Naive thymus-derived CD4-positive, alpha-beta T cell (primary cell): ENCODE data around the gene FOSL2. TPM values are rescaled to one million over a fixed set of nuclear protein-coding genes. Genes with fewer than 3 reads are reported as not detected.

Experiments used
- ATAC-seq: fragments of 150-1000 bp; cut with Tn5 transposase; 2 replicates; pipeline ENCODE4 v1.10.0; 2021; ENCODE audit warnings: mild to moderate bottlenecking, moderate library complexity
- CTCF ChIA-PET: fragments of 350-600 bp; sonication (Branson Sonifier 250); formaldehyde crosslinking; loops from one replicate; lab custom pipeline; 2021; ENCODE audit warnings: antibody characterized with exemption; lab: Charles Lee
- POLR2A ChIA-PET: fragments of 350-600 bp; sonication (Branson Sonifier 250); formaldehyde crosslinking; loops from one replicate; lab custom pipeline; 2021; ENCODE audit warnings: antibody characterized with exemption, inconsistent platforms; lab: Charles Lee
- DNase-seq, 9 donors: peaks; one replicate each; pipeline versions ENCODE4 v3.0.0 to v3.0.0-alpha.2; 2020 to 2022; ENCODE audit warnings: mixed read lengths in 1 of 9
- H3K27ac ChIP-seq: one replicate; pipeline ENCODE4 v1.7.0; 2013; ENCODE audit warnings: mild to moderate bottlenecking, low read depth, low read length, moderate library complexity
- H3K27me3 ChIP-seq, 2 donors: one replicate each; pipeline ENCODE4 v1.7.0; 2013; ENCODE audit warnings: low read length in 2 of 2, mild to moderate bottlenecking in 2 of 2, moderate library complexity in 2 of 2; ENCODE audit not compliant: control insufficient read depth in 2 of 2, insufficient read depth in 2 of 2
- H3K36me3 ChIP-seq, 3 experiments: 1 replicate in 2 of 3; 2 replicates in 1 of 3; pipeline ENCODE4 v1.7.0; 2013; ENCODE audit warnings: low read length in 3 of 3, mild to moderate bottlenecking in 3 of 3, moderate library complexity in 1 of 3; ENCODE audit not compliant: insufficient read depth in 3 of 3, control insufficient read depth in 2 of 3
- H3K4me1 ChIP-seq, 2 donors: one replicate each; pipeline ENCODE4 v1.7.0; 2013; ENCODE audit warnings: low read length in 2 of 2, mild to moderate bottlenecking in 2 of 2, moderate library complexity in 1 of 2; ENCODE audit not compliant: control insufficient read depth in 2 of 2, insufficient read depth in 2 of 2
- H3K4me3 ChIP-seq: 2 replicates; pipeline ENCODE4 v1.7.0; 2013; ENCODE audit warnings: mild to moderate bottlenecking, low read length
- H3K9me3 ChIP-seq, 3 experiments: 1 replicate in 2 of 3; 2 replicates in 1 of 3; pipeline ENCODE4 v1.7.0; 2013; ENCODE audit warnings: low read length in 3 of 3; ENCODE audit not compliant: control insufficient read depth in 2 of 3
- H3K27ac Mint-ChIP-seq, 9 donors: one replicate each; pipeline ENCODE4 v1.8.0; 2020 to 2022; ENCODE audit warnings: mixed read lengths in 9 of 9, mild to moderate bottlenecking in 8 of 9, moderate library complexity in 5 of 9, inconsistent platforms in 2 of 9
- H3K27me3 Mint-ChIP-seq, 5 donors: one replicate each; pipeline ENCODE4 v1.8.0; 2021 to 2022; ENCODE audit warnings: mixed read lengths in 5 of 5, mild to moderate bottlenecking in 1 of 5
- H3K36me3 Mint-ChIP-seq, 5 donors: one replicate each; pipeline ENCODE4 v1.8.0; 2020 to 2022; ENCODE audit warnings: mixed read lengths in 5 of 5, mild to moderate bottlenecking in 3 of 5, inconsistent platforms in 1 of 5
- H3K4me1 Mint-ChIP-seq, 7 donors: one replicate each; pipeline ENCODE4 v1.8.0; 2020 to 2022; ENCODE audit warnings: mixed read lengths in 7 of 7, mild to moderate bottlenecking in 3 of 7, inconsistent platforms in 1 of 7
- H3K4me3 Mint-ChIP-seq, 10 donors: one replicate each; pipeline ENCODE4 v1.8.0; 2020 to 2022; ENCODE audit warnings: mild to moderate bottlenecking in 10 of 10, mixed read lengths in 10 of 10, moderate library complexity in 6 of 10, inconsistent platforms in 2 of 10
- H3K9me3 Mint-ChIP-seq, 11 donors: one replicate each; pipeline ENCODE4 v1.8.0; 2020 to 2022; ENCODE audit warnings: mixed read lengths in 11 of 11, mild to moderate bottlenecking in 4 of 11, inconsistent platforms in 1 of 11, moderate library complexity in 1 of 11
- intact Hi-C, 2 donors: fragments of 100-400 bp; cut with micrococcal nuclease; formaldehyde crosslinking; loops; one replicate each; pipeline ENCODE4 v1.15.1; 2023
- polyA plus RNA-seq, 2 donors: library from polyadenylated mRNA; unstranded; fragments of 300-500 nt; fragmentation: Illumina TruSeq; gene quantifications; one replicate each; pipeline ENCODE4 v1.2.3, GENCODE V29; 2021
- total RNA-seq, 6 experiments: library from RNA in 5 of 6; stranded (reverse) in 5 of 6; gene quantifications; 1 replicate in 5 of 6; 2 replicates in 1 of 6; pipeline ENCODE4 v1.2.3 and lab custom pipeline; 2021 to 2026

The FOSL2 gene
- total and polyA plus RNA-seq, 7 experiments from 2014 or later: 0.25 to 251 (median 1.3) TPM

- H3K36me3 ChIP-seq: no peaks in the 10 kb centered on the region
- H3K27ac ChIP-seq: peak overlapping the region; percentile 88
- peak overlapping the region; percentile 92 for H3K4me3 ChIP-seq
- Mint-ChIP-seq H3K4me3 (peak overlapping the region in 7 of 10 donors; percentile 80 to 90 (median 87)), H3K27me3 (no peaks in the 10 kb centered on the region), H3K4me1 (peaks cover 6 to 43% (median 21%) of the 10 kb centered on the region in 7 donors), H3K9me3 (peaks cover 0 to 5% (median 0%) of the 10 kb centered on the region in 11 donors), H3K36me3 (peaks cover 0 to 4% (median 0%) of the 10 kb centered on the region in 5 donors), H3K27ac (peak overlapping the region in 8 of 9 donors; percentile 80 to 89 (median 84))
- H3K4me1 ChIP-seq: peaks cover 16% of the 10 kb centered on the region in 2 donors
- CTCF ChIA-PET: interaction anchor here (0.7 kb wide), 1 partner anchor 34 kb away, joined by 4 read pairs; no protein-coding TSS in a partner anchor
- ATAC-seq (no peak), DNase-seq (no peak)
- no peaks in the 10 kb centered on the region for H3K27me3 ChIP-seq
- POLR2A ChIA-PET: interaction anchor here (0.5 to 0.6 kb wide), 2 partner anchors 187 to 1617 kb away, joined by 3 read pairs; no protein-coding TSS in a partner anchor
- no peaks in the 10 kb centered on the region for H3K9me3 ChIP-seq
- intact Hi-C loops: loop anchor here (1.0 to 10.0 kb wide), 8 partner anchors 23 to 618 kb away; partner anchors contain the start of genes MRPL33 (in 2 of the 2), PPP1CB (in 1 of the 2) and TRMT61B (in 1 of the 2)
Measured at GRCh38 chr2:28389399-28390240, 3.0 kb upstream of the FOSL2 start.

GRCh38 chr2:28390241-28390745 lies 2.4 kb upstream of the FOSL2 start:
- H3K27ac Mint-ChIP-seq: peak overlapping the region in 8 of 9 donors; percentile 80 to 94 (median 90)
- CTCF ChIA-PET: interaction anchor here (1.1 kb wide), 1 partner anchor 685 kb away, joined by 3 read pairs; no protein-coding TSS in a partner anchor
- peak overlapping the region in 7 of 10 donors; percentile 85 to 90 (median 87) for H3K4me3 Mint-ChIP-seq
- peaks cover 0 to 4% (median 0%) of the 10 kb centered on the region in 5 donors for H3K36me3 Mint-ChIP-seq
- H3K9me3 Mint-ChIP-seq: peaks cover 0 to 5% (median 0%) of the 10 kb centered on the region in 11 donors
- POLR2A ChIA-PET: interaction anchor here (0.6 to 1.4 kb wide), 3 partner anchors 34 to 1618 kb away, joined by 3 to 6 read pairs (median 3); partner anchors contain the start of gene WDR43
- intact Hi-C loops: loop anchor here (1.0 to 10.0 kb wide), 8 partner anchors 24 to 619 kb away; partner anchors contain the start of genes MRPL33 (in 2 of the 2), PPP1CB (in 1 of the 2) and TRMT61B (in 1 of the 2)
- DNase-seq: peak; percentile 65 to 90 (median 79)
- H3K4me1 Mint-ChIP-seq: peaks cover 6 to 44% (median 21%) of the 10 kb centered on the region in 7 donors
- H3K4me1 ChIP-seq: peaks cover 16 to 18% of the 10 kb centered on the region in 2 donors
- H3K9me3 ChIP-seq: no peaks in the 10 kb centered on the region
- peak overlapping the region; percentile 92 for H3K4me3 ChIP-seq
- H3K27me3 ChIP-seq: no peaks in the 10 kb centered on the region
- no peaks in the 10 kb centered on the region for H3K36me3 ChIP-seq
- ATAC-seq: peak; percentile 33
- H3K27ac ChIP-seq: peak overlapping the region; percentile 88
- H3K27me3 Mint-ChIP-seq: no peaks in the 10 kb centered on the region

GRCh38 chr2:28390746-28391563 lies 1.7 kb upstream of the FOSL2 start:
- Histone ChIP-seq H3K4me1 (peaks cover 16 to 18% of the 10 kb centered on the region in 2 donors), H3K4me3 (peak overlapping the region; percentile 92), H3K27me3 (no peaks in the 10 kb centered on the region), H3K9me3 (no peaks in the 10 kb centered on the region), H3K27ac (peak overlapping the region; percentile 88), H3K36me3 (no peaks in the 10 kb centered on the region)
- H3K4me3 Mint-ChIP-seq: peak overlapping the region in 7 of 10 donors; percentile 85 to 90 (median 87)
- ATAC-seq (no peak), DNase-seq (no peak)
- H3K36me3 Mint-ChIP-seq: peaks cover 0 to 4% (median 0%) of the 10 kb centered on the region in 5 donors
- intact Hi-C loops: loop anchor here (1.0 to 10.0 kb wide), 8 partner anchors 25 to 620 kb away; partner anchors contain the start of genes MRPL33 (in 2 of the 2), PPP1CB (in 1 of the 2) and TRMT61B (in 1 of the 2)
- peak overlapping the region in 8 of 9 donors; percentile 72 to 94 (median 90) for H3K27ac Mint-ChIP-seq
- peaks cover 6 to 44% (median 21%) of the 10 kb centered on the region in 7 donors for H3K4me1 Mint-ChIP-seq
- POLR2A ChIA-PET: interaction anchor here (0.6 to 1.4 kb wide), 4 partner anchors 13 to 503 kb away, joined by 3 to 6 read pairs (median 3); partner anchors contain the start of gene WDR43
- peaks cover 0 to 5% (median 0%) of the 10 kb centered on the region in 11 donors for H3K9me3 Mint-ChIP-seq
- no peaks in the 10 kb centered on the region for H3K27me3 Mint-ChIP-seq
- CTCF ChIA-PET: interaction anchor here (0.7 to 1.1 kb wide), 2 partner anchors 686 to 687 kb away, joined by 3 read pairs; no protein-coding TSS in a partner anchor

GRCh38 chr2:28391564-28392296 lies 928 bp upstream of the FOSL2 start:
- H3K4me1 Mint-ChIP-seq: peaks cover 6 to 44% (median 21%) of the 10 kb centered on the region in 7 donors
- peaks cover 0 to 5% (median 0%) of the 10 kb centered on the region in 11 donors for H3K9me3 Mint-ChIP-seq
- peak; percentile 43 for ATAC-seq
- intact Hi-C loops: loop anchor here (1.0 to 10.0 kb wide), 16 partner anchors 19 to 1755 kb away; partner anchors contain the start of genes BABAM2 (in 2 of the 2), PPP1CB (in 2 of the 2), RBKS (in 2 of the 2) and AGBL5 (in 1 of the 2)
- Histone ChIP-seq H3K9me3 (no peaks in the 10 kb centered on the region), H3K36me3 (no peaks in the 10 kb centered on the region), H3K27me3 (no peaks in the 10 kb centered on the region), H3K27ac (peak overlapping the region; percentile 88), H3K4me3 (peak overlapping the region; percentile 92), H3K4me1 (peaks cover 16 to 18% of the 10 kb centered on the region in 2 donors)
- ChIA-PET CTCF (interaction anchor here (0.7 kb wide), 1 partner anchor 688 kb away, joined by 3 read pairs; no protein-coding TSS in a partner anchor), POLR2A (interaction anchor here (0.6 to 1.7 kb wide), 5 partner anchors 11 to 32 kb away, joined by 3 to 9 read pairs (median 5); no protein-coding TSS in a partner anchor)
- H3K36me3 Mint-ChIP-seq: peaks cover 0 to 4% (median 0%) of the 10 kb centered on the region in 5 donors
- H3K27ac Mint-ChIP-seq: peak overlapping the region in 8 of 9 donors; percentile 72 to 94 (median 90)
- peak in 4 of 9 donors; percentile 20 to 68 (median 48) for DNase-seq
- H3K4me3 Mint-ChIP-seq: peak overlapping the region in 7 of 10 donors; percentile 85 to 90 (median 87)
- H3K27me3 Mint-ChIP-seq: no peaks in the 10 kb centered on the region
